Progenitor cell of endocrine pancreas (in vitro differentiated cells): Measurements from ENCODE around the gene DRC7. TPM values are rescaled to one million over a fixed set of nuclear protein-coding genes. Genes with fewer than 3 reads are reported as not detected.

Experiments used
- DNase-seq: peaks from one replicate; pipeline ENCODE4 v3.0.0; 2021; ENCODE audit warnings: low spot score; ENCODE audit not compliant: unreplicated experiment
- H3K27ac Mint-ChIP-seq: 2 replicates; pipeline ENCODE4 v1.8.0; 2021; ENCODE audit warnings: mild to moderate bottlenecking, moderate library complexity, mixed read lengths
- H3K27me3 Mint-ChIP-seq: 2 replicates; pipeline ENCODE4 v1.8.0; 2021; ENCODE audit warnings: mixed read lengths
- H3K36me3 Mint-ChIP-seq: 2 replicates; pipeline ENCODE4 v1.8.0; 2022; ENCODE audit warnings: mixed read lengths; ENCODE audit not compliant: insufficient read depth
- H3K4me1 Mint-ChIP-seq: 2 replicates; pipeline ENCODE4 v1.8.0; 2021; ENCODE audit warnings: low read depth, mixed read lengths
- H3K4me3 Mint-ChIP-seq: 2 replicates; pipeline ENCODE4 v1.8.0; 2021; ENCODE audit warnings: low read depth, mild to moderate bottlenecking, moderate library complexity, mixed read lengths
- H3K9me3 Mint-ChIP-seq: 2 replicates; pipeline ENCODE4 v1.8.0; 2021; ENCODE audit warnings: low read depth, mixed read lengths
- CTCF ChIP-seq: fragments of 200-600 bp; sonication (generic); IDR thresholded peaks from one replicate; pipeline ENCODE4 v1.5.0; 2021; ENCODE audit warnings: antibody characterized with exemption, mild to moderate bottlenecking; ENCODE audit not compliant: unreplicated experiment
- total RNA-seq: library from RNA; stranded (reverse); gene quantifications from 2 replicates; pipeline ENCODE4 v1.2.1, GENCODE V29; 2021

The DRC7 gene
- total RNA-seq, 1 donor from 2014 or later = 6.8 TPM

DNA sequence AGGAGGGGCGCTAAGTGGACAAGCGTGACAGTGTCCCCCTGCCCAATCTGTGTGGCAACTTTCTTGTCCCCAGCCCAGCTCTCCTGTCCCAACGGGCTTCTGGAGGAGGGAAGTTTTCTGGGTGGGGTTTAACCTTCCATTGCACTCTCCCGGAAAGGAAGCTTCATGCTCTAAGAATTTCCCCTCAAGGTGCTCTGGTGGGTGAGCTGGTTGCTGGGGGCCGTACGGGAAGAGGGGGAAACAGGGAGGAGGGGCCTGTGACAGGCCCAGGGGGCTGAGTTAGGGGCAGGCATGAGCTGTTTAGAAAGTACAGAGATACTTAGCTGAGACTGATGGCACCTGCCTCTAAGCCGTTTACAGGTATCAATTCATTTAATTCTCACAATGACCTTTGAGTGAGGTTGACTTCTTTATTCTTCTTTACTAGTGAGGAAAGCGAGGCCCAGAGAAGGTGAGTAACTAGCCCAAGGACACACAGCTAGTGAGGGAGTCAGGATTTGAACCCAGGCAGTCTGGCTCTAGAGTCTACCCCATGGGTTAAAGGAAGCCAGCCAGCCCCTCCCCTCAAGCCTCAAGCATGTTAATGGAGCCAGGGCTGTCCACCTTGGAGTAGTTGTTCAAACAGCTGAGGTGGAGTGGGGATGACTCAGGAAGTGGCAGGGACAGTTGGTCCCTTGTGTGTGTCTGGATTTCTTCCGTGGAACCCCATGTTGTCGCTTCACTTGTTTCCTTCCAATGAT lies 47.3 kb upstream of the DRC7 start:
- peaks cover 5% of the 10 kb centered on the region for H3K27me3 Mint-ChIP-seq
- no peak overlapping the region for H3K4me3 Mint-ChIP-seq
- no peak for TF ChIP-seq CTCF
- no peaks in the 10 kb centered on the region for H3K36me3 Mint-ChIP-seq
- no peak overlapping the region for H3K27ac Mint-ChIP-seq
- no peak for DNase-seq
- H3K9me3 Mint-ChIP-seq = no peaks in the 10 kb centered on the region
- H3K4me1 Mint-ChIP-seq = peaks cover 6% of the 10 kb centered on the region

DNA sequence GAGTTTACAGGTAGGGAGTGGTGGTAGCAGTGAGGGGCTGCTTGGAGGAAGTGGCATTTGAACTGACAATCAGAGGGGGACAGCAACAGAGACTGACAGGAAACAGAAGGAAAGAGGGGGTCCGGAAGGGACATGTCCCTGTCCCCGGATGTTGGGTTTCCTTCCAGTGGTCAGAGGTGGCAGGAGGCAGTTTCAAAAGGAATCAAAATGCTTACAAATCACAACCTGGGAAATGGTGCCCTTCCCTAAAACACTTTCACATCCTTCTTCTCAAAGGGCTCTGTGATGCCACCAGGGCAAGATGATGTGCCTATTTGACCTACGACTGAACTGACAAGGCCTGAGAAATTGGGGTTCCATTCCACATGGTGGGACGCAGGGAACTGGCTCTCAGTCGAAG lies 46.5 kb upstream of the DRC7 start:
- DNase-seq = no peak
- Mint-ChIP-seq H3K4me1 (peaks cover 6% of the 10 kb centered on the region), H3K27me3 (peaks cover 5% of the 10 kb centered on the region), H3K27ac (no peak overlapping the region), H3K4me3 (no peak overlapping the region), H3K9me3 (no peaks in the 10 kb centered on the region), H3K36me3 (no peaks in the 10 kb centered on the region)
- TF ChIP-seq CTCF = no peak

DNA sequence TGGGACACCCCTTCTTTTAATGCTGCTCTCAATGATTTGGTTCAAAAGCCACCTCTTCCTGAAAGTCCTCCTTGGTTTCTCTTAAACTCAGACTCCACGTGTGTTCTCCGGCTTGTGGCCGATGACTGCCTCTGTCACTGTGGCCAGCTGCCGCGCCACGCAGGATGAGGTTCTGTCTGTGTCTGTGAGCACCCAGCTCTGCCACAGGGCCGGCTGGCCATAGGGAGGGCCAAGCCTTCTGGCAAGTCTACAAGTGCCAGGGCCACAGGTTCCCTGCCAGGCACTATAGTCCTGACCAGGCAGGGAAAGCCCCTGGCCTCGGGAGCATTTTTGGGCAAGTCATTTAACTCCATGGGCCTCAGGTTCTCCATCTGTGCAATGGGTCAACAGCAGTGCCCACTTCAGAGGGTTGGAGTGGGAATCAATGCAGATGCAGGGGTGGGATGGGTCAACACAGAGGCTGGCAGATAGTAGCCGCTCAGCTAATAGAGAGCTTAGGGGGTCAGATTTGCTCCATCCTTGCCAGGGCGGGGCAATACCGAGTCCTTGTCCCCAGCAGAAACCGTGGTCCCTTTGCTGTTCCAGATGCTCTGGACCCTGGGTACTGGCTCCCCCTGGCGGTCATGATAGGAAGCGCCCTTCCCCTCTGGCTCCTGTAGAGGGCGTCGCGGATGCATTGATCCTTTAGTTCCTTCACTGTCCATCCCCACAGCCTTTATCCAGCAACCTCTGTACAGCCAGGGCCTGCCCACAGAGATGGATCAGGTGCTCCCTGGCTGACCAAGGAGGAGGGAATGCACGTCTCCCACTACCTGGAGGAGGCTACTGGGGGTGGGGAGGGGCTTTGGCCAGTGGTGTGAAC lies 45.8 kb upstream of the DRC7 start:
- peaks cover 5% of the 10 kb centered on the region for H3K27me3 Mint-ChIP-seq
- H3K36me3 Mint-ChIP-seq = no peaks in the 10 kb centered on the region
- peak; percentile 100 for TF ChIP-seq CTCF
- no peaks in the 10 kb centered on the region for H3K9me3 Mint-ChIP-seq
- no peak overlapping the region for H3K27ac Mint-ChIP-seq
- peak; percentile 76 for DNase-seq
- peaks cover 6% of the 10 kb centered on the region for H3K4me1 Mint-ChIP-seq
- H3K4me3 Mint-ChIP-seq = no peak overlapping the region

DNA sequence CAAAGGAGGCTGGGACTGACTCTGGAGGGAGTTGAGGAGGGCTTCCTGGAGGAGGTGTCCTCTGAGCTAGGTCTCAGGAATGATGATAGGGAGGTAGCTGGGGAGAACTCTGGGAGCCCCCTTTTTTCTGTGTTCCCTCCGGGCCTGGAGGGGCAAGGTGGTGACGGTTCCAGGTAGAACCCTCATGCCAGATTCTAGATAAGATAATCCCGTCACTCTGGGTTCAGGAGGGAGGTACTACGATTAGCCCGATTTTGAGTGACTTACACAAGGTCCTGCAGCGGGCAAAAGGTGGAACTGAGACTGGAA lies 45.2 kb upstream of the DRC7 start:
- no peaks in the 10 kb centered on the region for H3K36me3 Mint-ChIP-seq
- no peak for TF ChIP-seq CTCF
- H3K27ac Mint-ChIP-seq = no peak overlapping the region
- H3K27me3 Mint-ChIP-seq = peaks cover 5% of the 10 kb centered on the region
- no peak overlapping the region for H3K4me3 Mint-ChIP-seq
- no peak for DNase-seq
- H3K4me1 Mint-ChIP-seq = peaks cover 6% of the 10 kb centered on the region
- H3K9me3 Mint-ChIP-seq = no peaks in the 10 kb centered on the region

DNA sequence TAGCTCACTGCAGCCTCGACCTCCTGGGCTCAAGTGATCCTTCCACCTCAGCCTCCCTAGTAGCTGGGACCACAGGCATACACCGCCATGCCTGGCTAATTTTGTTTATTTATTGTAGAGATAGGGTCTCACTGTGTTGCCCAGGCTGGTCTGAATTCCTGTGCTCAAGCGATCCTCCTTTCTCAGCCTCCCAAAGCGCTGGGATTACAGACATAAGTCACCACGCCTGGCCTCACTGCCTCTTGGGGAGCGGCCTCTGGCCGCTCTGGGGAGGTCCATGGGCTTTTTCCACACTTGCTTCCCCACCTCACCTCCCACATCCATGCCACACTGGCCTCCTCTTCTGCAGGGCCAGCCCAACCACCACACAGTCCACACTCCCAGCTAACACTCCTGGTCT lies 44.8 kb upstream of the DRC7 start:
- Mint-ChIP-seq H3K4me1 (peaks cover 6% of the 10 kb centered on the region), H3K4me3 (no peak overlapping the region), H3K36me3 (no peaks in the 10 kb centered on the region), H3K27me3 (peaks cover 5% of the 10 kb centered on the region), H3K27ac (no peak overlapping the region), H3K9me3 (no peaks in the 10 kb centered on the region)
- no peak for TF ChIP-seq CTCF
- no peak for DNase-seq
